HG02938 (cell line): Measurements from ENCODE around the gene PAPOLB.

Experiments
- ATAC-seq: cut with Tn5 transposase; IDR thresholded peaks from one replicate; pipeline ENCODE4 v1.9.1; 2021; ENCODE audit warnings: mild to moderate bottlenecking, moderate library complexity; ENCODE audit not compliant: unreplicated experiment

PAPOLB gene

DNA sequence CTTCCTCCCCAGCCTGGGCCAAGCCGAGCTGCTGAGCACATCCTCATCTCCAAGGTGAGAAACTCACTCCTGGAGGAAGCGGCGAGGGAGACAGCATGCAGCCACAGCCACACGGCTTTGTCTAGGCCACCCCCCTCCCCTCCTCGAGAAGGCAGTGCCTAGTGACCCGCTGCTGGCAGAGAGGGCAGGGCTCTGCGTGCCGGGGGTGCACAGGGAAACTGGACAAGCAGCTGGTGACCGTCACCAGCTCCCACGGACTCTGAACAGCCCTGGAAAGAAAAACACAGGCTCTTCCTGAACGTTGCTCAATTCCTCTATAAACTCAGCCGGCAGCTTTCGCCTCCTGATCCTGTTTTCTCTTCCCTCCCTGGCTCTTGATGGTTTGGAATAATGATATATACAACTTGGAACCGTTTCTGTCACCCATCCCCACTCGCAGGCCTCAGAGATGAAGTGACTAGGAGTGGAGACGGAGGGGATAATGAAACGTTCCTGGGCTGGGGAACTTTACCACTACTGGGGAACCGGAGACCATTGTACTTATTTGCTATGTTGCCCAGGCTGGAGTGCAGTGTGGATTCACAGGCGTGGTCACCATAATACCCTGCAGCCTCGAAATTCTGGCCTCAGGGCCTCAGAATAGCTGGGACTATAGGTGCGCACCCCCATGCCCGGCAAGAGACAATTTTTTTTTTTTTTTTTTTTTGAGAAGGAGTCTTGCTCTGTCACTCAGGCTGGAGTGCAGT, 19.3 kb downstream of the PAPOLB start:
- ATAC-seq, result no peak

- ATAC-seq, result no peak
These were observed 20.0 kb downstream of the PAPOLB start for GRCh38 chr7:4841836-4842235.

GRCh38 chr7:4841007-4841784, 20.6 kb downstream of the PAPOLB start:
- no peak for ATAC-seq

DNA sequence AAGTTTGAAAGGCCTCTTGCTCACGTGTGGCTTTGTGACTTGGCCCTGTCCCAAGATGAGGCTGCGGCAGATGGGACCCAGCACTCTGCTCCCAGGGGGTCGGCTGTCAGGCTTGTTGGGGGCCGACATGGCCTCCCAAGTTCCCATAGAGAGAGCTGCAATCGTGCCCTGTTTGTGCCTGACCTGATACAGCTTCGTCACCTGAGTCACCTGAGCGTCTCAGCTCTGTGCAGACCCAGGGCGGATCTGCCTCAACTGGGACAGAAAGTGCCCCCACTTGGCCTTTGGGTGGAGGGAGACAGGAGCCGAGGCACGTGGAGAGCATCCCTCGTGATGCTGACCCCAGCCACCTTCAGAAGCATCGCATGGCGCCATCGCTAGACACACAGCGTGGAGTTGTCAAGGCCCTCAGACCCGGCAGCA, 21.7 kb downstream of the PAPOLB start:
- no peak for ATAC-seq

GRCh38 chr7:4838626-4839334, 23.1 kb downstream of the PAPOLB start:
- no peak for ATAC-seq

GRCh38 chr7:4837803-4838625, 23.8 kb downstream of the PAPOLB start:
- no peak for ATAC-seq

- no peak for ATAC-seq
These were observed 24.6 kb downstream of the PAPOLB start for GRCh38 chr7:4837041-4837802.

- ATAC-seq, result no peak
These were observed 25.6 kb downstream of the PAPOLB start for GRCh38 chr7:4836206-4836661.

GRCh38 chr7:4835398-4836205, 26.2 kb downstream of the PAPOLB start:
- ATAC-seq, result no peak

GRCh38 chr7:4834601-4835397, 27.0 kb downstream of the PAPOLB start:
- ATAC-seq, result no peak

- ATAC-seq, result no peak
These were observed 27.9 kb downstream of the PAPOLB start for GRCh38 chr7:4833691-4834600.

DNA sequence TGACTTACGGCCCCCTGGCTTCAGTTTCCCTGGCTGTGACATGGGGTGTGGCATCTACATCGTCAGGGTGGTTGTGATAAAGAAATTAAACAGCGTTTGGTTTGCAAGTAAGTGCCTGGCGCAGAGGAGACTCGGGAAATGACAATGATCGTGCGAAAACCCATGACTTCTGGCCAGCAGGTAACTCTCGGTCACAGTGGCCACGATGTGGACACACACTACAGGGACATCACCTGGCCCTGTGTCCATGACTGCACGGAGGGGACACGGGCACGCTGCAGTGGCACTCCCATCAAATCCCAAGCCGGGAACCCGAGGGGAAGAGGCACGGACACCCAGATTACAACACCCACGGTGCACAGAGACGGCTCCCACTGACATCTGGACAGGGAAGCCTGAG, 28.7 kb downstream of the PAPOLB start:
- no peak for ATAC-seq

- no peak for ATAC-seq
These were observed 29.1 kb downstream of the PAPOLB start for GRCh38 chr7:4832711-4833110.

GRCh38 chr7:4831723-4832495, 29.9 kb downstream of the PAPOLB start:
- no peak for ATAC-seq

GRCh38 chr7:4830176-4830575, 31.7 kb downstream of the PAPOLB start:
- no peak for ATAC-seq

DNA sequence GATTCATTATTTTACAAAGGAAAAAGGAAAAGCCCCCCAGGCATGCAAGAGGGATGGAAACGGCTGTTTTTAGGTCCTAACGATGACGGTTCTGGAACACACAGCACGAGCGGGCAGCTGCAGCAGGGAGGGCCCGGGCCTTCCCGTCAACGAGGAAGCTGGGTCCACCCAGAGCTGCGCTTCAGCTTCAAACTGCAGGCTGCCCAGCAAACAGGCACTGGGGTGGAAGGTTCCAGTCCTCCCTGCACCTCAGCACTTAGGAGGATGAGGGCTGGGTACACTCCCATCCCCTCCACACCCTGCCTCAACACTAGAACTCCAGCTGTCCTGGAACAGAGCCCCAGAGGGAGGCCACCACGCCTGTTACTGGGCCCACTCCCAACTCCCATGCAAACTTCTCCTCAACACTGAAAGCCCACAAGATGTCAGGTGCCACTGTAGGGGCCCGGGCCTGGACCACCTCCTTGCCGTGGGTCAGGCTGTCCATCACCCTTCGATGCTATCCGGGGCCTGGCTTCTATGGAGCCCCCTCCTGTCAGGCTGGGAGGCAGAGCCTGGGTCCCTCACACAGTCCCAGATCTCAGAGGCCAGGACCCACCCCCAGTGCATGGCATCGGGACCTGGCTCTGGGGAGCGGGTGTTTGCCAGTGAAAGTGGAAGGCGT, 33.0 kb downstream of the PAPOLB start:
- no peak for ATAC-seq
